Upper lobe of left lung (tissue), 4 donors: ENCODE results near the gene CAMK4.

Source experiments
- EP300 ChIP-seq, 4 donors: sonication (generic); formaldehyde crosslinking; IDR thresholded peaks; one replicate each; pipeline ENCODE4 v1.5.1; 2017; ENCODE audit warnings: antibody characterized with exemption in 4 of 4, control low read depth in 2 of 4
- POLR2AphosphoS5 ChIP-seq, 2 donors: sonication (generic); formaldehyde crosslinking; IDR thresholded peaks; one replicate each; pipeline ENCODE4 v1.5.1; 2017; ENCODE audit warnings: antibody characterized with exemption in 2 of 2
- TF ChIP-seq, protein P1 (sequence below), 6 experiments: fragments of 450-650 bp in 4 of 6; fragments of 200-600 bp in 2 of 6; sonication (generic) in 2 of 6; IDR thresholded peaks; one replicate each; pipeline ENCODE4 v1.5.1; 2016 to 2019; ENCODE audit warnings: antibody characterized with exemption in 6 of 6

DNA sequence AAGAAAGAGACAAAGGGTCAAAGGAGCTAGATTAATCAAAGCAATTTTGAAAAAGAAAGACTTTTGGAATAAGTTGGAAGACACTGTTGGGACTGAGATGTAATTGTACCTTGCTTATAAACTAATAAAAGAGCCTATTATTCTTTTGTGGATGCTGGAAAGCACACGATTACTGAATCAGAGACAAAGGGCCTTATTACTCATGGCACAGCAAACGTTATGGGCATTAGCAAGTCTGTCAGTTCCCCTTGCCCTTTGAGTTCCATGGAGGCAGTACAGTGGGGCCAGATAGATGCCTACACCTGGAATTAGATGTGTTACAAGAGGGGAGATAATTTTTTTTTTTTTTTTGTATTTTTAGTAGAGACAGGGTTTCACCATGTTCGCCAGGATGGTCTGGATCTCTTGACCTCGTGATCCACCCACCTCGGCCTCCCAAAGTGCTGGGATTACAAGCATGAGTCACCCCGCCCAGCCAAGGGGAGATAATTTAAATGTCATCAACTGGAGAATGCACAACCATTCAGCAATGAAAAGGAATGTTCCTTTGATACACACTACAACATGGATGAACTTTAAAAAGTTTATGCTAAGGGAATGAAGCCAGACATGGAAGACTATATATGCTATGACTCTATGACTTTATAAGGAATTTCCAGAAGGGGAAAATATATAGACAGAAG, 159.2 kb downstream of the CAMK4 start:
- TF ChIP-seq, protein P1, sequence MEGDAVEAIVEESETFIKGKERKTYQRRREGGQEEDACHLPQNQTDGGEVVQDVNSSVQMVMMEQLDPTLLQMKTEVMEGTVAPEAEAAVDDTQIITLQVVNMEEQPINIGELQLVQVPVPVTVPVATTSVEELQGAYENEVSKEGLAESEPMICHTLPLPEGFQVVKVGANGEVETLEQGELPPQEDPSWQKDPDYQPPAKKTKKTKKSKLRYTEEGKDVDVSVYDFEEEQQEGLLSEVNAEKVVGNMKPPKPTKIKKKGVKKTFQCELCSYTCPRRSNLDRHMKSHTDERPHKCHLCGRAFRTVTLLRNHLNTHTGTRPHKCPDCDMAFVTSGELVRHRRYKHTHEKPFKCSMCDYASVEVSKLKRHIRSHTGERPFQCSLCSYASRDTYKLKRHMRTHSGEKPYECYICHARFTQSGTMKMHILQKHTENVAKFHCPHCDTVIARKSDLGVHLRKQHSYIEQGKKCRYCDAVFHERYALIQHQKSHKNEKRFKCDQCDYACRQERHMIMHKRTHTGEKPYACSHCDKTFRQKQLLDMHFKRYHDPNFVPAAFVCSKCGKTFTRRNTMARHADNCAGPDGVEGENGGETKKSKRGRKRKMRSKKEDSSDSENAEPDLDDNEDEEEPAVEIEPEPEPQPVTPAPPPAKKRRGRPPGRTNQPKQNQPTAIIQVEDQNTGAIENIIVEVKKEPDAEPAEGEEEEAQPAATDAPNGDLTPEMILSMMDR (IDR thresholded peaks at IDR 0.05), result no peak
- TF ChIP-seq EP300 (IDR thresholded peaks at IDR 0.05) (no peak), POLR2AphosphoS5 (IDR thresholded peaks at IDR 0.05) (no peak)
